ENCODE measurements around the gene RXFP2. TPM values are rescaled to one million over a fixed set of nuclear protein-coding genes. Genes with fewer than 3 reads are reported as not detected.
A peak's percentile ranks its signal among the peaks of the same experiment; 100 is the strongest.

Gene RXFP2
- total RNA-seq, 2 experiments from 2014 or later: not detected

DNA sequence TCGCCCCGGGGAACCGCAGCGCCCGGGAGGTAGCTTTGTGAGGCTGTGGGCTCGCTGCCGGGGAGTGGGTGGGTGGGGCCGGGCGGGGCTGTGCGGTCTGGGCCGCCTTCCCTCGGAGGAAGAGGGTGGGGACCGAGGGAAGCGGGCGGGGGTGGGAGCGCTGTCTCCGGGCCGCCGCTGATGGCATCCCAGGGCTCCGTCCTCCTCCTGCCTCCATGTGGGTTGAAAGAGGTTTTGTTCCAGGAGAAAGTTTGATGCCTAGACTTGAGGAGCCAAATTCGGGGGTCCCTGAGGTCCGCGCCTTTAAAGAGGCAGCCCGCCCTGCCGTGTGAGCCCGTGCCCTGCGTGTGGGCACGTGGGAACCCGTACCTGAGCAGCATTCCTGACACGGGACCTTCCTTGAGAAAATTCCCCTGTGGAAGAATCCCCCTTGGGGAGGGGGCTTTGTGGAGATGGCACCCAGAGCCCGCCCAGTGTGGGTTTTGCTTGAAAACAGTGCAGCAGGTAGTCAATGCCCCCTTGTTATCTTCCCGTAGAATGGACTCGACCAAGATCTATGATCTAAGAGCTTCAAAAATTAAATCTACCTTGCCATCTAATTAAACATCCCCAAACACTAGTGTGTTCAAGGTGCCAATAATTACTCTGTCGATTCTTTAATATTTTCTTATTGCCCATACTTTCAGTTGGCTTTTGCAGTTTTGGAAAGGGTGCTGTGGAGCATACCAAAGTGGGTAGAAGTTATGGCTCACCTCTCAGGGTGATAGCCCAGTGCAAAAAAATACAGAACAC lies 107.8 kb downstream of the RXFP2 start:
- Mint-ChIP-seq H3K4me1 (ENCODE audit: low read depth) (peaks cover 4% of the 10 kb centered on the region), H3K27ac (no peak overlapping the region), H3K4me3 (peak overlapping the region; percentile 42), H3K9me3 (no peaks in the 10 kb centered on the region), H3K27me3 (peaks cover 45% of the 10 kb centered on the region), H3K36me3 (ENCODE audit: low read depth) (no peaks in the 10 kb centered on the region)
- CTCF ChIA-PET: no interaction called here
- TF ChIP-seq, protein P1, sequence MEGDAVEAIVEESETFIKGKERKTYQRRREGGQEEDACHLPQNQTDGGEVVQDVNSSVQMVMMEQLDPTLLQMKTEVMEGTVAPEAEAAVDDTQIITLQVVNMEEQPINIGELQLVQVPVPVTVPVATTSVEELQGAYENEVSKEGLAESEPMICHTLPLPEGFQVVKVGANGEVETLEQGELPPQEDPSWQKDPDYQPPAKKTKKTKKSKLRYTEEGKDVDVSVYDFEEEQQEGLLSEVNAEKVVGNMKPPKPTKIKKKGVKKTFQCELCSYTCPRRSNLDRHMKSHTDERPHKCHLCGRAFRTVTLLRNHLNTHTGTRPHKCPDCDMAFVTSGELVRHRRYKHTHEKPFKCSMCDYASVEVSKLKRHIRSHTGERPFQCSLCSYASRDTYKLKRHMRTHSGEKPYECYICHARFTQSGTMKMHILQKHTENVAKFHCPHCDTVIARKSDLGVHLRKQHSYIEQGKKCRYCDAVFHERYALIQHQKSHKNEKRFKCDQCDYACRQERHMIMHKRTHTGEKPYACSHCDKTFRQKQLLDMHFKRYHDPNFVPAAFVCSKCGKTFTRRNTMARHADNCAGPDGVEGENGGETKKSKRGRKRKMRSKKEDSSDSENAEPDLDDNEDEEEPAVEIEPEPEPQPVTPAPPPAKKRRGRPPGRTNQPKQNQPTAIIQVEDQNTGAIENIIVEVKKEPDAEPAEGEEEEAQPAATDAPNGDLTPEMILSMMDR (IDR thresholded peaks at IDR 0.05): no peak
- ATAC-seq (no peak), DNase-seq (no peak)
- POLR2A ChIA-PET: no interaction called here
- intact Hi-C loops (cut with micrococcal nuclease): no loop called here

DNA sequence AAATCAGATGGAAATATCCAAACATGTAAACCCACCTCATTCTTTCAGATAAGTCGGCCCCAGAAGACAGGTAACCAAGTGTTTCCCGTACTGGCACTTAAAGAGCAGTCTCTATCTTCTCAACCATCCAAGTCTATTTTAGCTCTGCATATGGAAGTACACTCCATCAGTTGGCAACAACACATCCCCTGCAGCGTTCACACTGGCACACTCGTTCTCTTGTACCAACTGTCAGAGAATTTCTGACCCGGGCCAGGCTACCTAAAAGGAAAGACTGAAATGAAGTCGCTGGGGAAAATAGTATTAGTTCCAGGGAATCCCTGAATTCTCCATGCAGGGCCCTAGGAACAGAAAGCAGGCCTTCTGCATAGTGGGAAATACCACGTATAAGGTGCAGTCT lies 109.3 kb downstream of the RXFP2 start:
- Mint-ChIP-seq H3K36me3 (ENCODE audit: low read depth) (no peaks in the 10 kb centered on the region), H3K9me3 (no peaks in the 10 kb centered on the region), H3K4me3 (no peak overlapping the region), H3K27me3 (peaks cover 42% of the 10 kb centered on the region), H3K27ac (no peak overlapping the region), H3K4me1 (ENCODE audit: low read depth) (peaks cover 4% of the 10 kb centered on the region)
- intact Hi-C loops (cut with micrococcal nuclease): no loop called here
- ChIA-PET CTCF (no interaction called here), POLR2A (no interaction called here)
- ATAC-seq: no peak
- TF ChIP-seq, protein P1 (IDR thresholded peaks at IDR 0.05): no peak
- DNase-seq: no peak

DNA sequence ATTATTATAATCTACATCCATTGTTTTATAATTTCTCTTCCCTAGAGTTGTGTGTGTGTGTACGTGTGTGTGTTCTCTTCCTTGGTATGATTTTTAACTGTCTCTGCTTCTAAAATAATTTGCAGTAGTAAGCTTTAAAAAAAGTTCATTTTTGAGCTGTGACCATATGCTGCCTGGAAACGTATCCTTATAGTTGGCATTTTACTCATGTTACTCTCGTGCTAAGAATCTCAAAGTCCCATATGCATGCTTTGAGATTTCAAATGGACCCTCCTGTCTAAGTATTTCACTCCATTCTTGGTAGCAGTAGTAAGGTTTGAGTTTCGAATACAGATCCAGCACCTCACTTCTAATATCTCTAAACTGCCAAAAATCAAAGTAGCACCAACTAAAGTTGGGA lies 109.9 kb downstream of the RXFP2 start:
- intact Hi-C loops (cut with micrococcal nuclease): no loop called here
- DNase-seq: no peak
- H3K27me3 Mint-ChIP-seq: peaks cover 38% of the 10 kb centered on the region
- H3K4me1 Mint-ChIP-seq (ENCODE audit: low read depth): peaks cover 4% of the 10 kb centered on the region
- ChIA-PET POLR2A (no interaction called here), CTCF (no interaction called here)
- TF ChIP-seq, protein P1 (IDR thresholded peaks at IDR 0.05): no peak
- H3K4me3 Mint-ChIP-seq: no peak overlapping the region
- H3K9me3 Mint-ChIP-seq: no peaks in the 10 kb centered on the region
- H3K36me3 Mint-ChIP-seq (ENCODE audit: low read depth): no peaks in the 10 kb centered on the region
- no peak overlapping the region for H3K27ac Mint-ChIP-seq
- no peak for ATAC-seq

DNA sequence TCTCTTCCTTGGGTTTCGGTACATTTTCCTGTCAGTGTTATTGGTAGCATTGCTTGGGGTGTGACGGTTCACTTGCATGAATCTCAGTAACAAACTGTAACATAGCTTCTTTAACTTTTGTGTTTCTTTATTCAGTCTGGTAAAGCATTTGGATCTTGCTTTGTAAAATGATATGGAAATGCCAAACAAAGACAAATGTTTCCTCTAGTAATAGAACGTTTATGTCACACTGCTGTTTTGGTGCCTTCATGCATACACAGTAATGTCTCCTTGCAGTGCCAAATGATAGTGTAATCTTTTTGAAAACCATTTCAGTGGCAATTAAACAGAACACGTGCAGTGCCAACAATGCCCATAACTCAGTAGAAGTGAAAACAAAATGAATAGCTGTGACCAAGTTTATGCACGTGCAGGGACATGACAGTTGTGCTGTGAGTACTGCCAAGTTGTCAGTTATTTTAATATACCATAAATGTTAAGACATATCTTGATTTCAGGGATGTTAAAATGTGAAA lies 110.8 kb downstream of the RXFP2 start:
- POLR2A ChIA-PET: no interaction called here
- Mint-ChIP-seq H3K4me1 (ENCODE audit: low read depth) (peaks cover 4% of the 10 kb centered on the region), H3K9me3 (no peaks in the 10 kb centered on the region), H3K27ac (no peak overlapping the region), H3K27me3 (peaks cover 30% of the 10 kb centered on the region), H3K36me3 (ENCODE audit: low read depth) (no peaks in the 10 kb centered on the region), H3K4me3 (no peak overlapping the region)
- TF ChIP-seq, protein P1 (IDR thresholded peaks at IDR 0.05): no peak
- DNase-seq (no peak), ATAC-seq (no peak)
- CTCF ChIA-PET: no interaction called here
- intact Hi-C loops (cut with micrococcal nuclease): no loop called here

DNA sequence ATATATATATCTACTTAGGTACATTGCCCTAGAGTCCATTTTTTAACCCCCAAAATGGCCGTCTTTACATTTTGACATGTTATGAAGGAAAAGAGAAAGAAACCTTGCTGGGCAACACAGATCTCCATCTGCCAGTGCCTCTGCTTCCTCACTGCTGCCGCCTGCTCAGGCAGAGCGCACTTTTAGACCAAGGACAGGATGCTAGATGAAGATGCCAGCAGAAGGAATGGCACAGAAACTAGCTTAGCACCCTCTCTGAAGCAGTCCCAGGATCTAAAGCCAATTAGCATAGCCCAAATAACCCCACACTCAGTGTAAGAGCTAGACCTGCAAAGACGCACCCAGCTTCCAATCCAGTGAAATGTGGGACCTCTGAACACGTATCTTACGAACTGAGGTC lies 111.9 kb downstream of the RXFP2 start:
- H3K9me3 Mint-ChIP-seq: no peaks in the 10 kb centered on the region
- H3K4me3 Mint-ChIP-seq: no peak overlapping the region
- no peak for DNase-seq
- H3K27me3 Mint-ChIP-seq: peaks cover 21% of the 10 kb centered on the region
- TF ChIP-seq, protein P1 (IDR thresholded peaks at IDR 0.05): no peak
- peaks cover 1% of the 10 kb centered on the region for H3K4me1 Mint-ChIP-seq (ENCODE audit: low read depth)
- H3K27ac Mint-ChIP-seq: no peak overlapping the region
- CTCF ChIA-PET: no interaction called here
- ATAC-seq: no peak
- POLR2A ChIA-PET: no interaction called here
- intact Hi-C loops (cut with micrococcal nuclease): no loop called here
- H3K36me3 Mint-ChIP-seq (ENCODE audit: low read depth): no peaks in the 10 kb centered on the region

Measured in activated CD8-positive, alpha-beta T cell treated with anti-CD3 and anti-CD28 coated beads for 36 hours (primary cell).